ENCODE data around the gene CCDC86. TPM values are rescaled to one million over a fixed set of nuclear protein-coding genes. Genes with fewer than 3 reads are reported as not detected.

CCDC86 gene
- total and polyA plus RNA-seq, 12 donors: 14.7 to 52.4 (median 29.8) TPM

- intact Hi-C loops (cut with DNase I): no loop called here
- H3K4me1 ChIP-seq (replicated peaks in 1 of 2): peaks cover 0 to 5% of the 10 kb centered on the region in 2 donors
- 65 to 79% (median 74%) methylated on average over 3 of the region's 3 CpGs for WGBS, 4 donors
Observed at GRCh38 chr11:60835534-60835846, 6.4 kb upstream of the CCDC86 start.

DNA sequence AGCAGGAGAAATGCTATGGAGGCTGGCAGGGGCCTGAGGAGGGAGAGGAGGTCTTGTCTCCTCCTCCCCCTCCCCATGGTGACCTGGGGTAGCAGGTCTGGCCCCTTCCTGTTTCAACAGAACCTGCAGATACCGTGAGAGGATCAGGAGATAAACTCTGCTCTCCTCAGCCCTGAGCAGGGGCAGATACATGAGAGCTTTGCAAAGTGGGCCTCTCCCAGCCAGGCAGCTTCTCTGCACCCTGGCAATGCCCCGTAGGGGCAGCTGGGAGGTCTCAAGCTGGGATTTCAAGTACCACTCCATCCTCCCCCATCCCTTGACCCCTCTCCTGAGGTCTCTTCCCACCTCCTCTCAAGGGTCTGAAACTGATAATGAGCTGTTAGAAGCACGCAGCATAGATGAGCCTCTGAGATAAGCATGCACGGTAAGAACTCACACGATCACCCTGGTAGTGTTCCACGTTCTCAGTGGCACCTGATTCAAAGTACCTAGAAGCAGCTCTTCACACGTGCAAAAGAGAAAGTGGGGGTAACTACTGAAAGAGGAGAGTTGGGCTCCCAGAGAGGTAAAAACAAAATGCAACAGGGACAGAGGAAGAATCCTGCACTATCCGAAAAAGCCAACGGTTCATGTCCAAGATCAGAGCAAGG lies 4.9 kb upstream of the CCDC86 start:
- TF ChIP-seq CTCF (IDR thresholded peaks at IDR 0.05) (no peak), POLR2A (IDR thresholded peaks at IDR 0.05) (no peak)
- DNase-seq: no peak
- Histone ChIP-seq H3K4me1 (replicated peaks in 1 of 2) (peaks cover 0 to 9% of the 10 kb centered on the region in 2 donors), H3K36me3 (replicated peaks in 1 of 2) (no peaks in the 10 kb centered on the region), H3K4me3 (no peak overlapping the region), H3K9me3 (replicated peaks in 1 of 3) (no peaks in the 10 kb centered on the region), H3K27me3 (no peaks in the 10 kb centered on the region), H3K27ac (no peak overlapping the region)
- WGBS, 4 donors: 63 to 82% (median 74%) methylated on average over 8 to 9 of the region's 9 CpGs
- intact Hi-C loops (cut with DNase I): no loop called here

More at GRCh38 chr11:60835534-60835846, 6.4 kb upstream of the CCDC86 start:
- Histone ChIP-seq H3K4me3 (no peak overlapping the region), H3K27me3 (no peaks in the 10 kb centered on the region), H3K27ac (no peak overlapping the region), H3K36me3 (replicated peaks in 1 of 2) (no peaks in the 10 kb centered on the region), H3K9me3 (replicated peaks in 1 of 3) (no peaks in the 10 kb centered on the region)
- TF ChIP-seq CTCF (IDR thresholded peaks at IDR 0.05) (no peak), POLR2A (IDR thresholded peaks at IDR 0.05) (no peak)
- DNase-seq: no peak

- TF ChIP-seq POLR2A (IDR thresholded peaks at IDR 0.05) (no peak), CTCF (IDR thresholded peaks at IDR 0.05) (no peak)
- no peak overlapping the region for H3K27ac ChIP-seq
- intact Hi-C loops (cut with DNase I): no loop called here
- no peak overlapping the region for H3K4me3 ChIP-seq
- no peaks in the 10 kb centered on the region for H3K9me3 ChIP-seq (replicated peaks in 1 of 3)
- no peaks in the 10 kb centered on the region for H3K27me3 ChIP-seq
- WGBS, 4 donors: 69 to 87% (median 80%) methylated on average over 5 to 7 of the region's 7 CpGs
- H3K4me1 ChIP-seq (replicated peaks in 1 of 2): peaks cover 5 to 16% of the 10 kb centered on the region in 2 donors
- H3K36me3 ChIP-seq (replicated peaks in 1 of 2): no peaks in the 10 kb centered on the region
- no peak for DNase-seq
Observed at GRCh38 chr11:60838132-60838531, 3.8 kb upstream of the CCDC86 start.

DNA sequence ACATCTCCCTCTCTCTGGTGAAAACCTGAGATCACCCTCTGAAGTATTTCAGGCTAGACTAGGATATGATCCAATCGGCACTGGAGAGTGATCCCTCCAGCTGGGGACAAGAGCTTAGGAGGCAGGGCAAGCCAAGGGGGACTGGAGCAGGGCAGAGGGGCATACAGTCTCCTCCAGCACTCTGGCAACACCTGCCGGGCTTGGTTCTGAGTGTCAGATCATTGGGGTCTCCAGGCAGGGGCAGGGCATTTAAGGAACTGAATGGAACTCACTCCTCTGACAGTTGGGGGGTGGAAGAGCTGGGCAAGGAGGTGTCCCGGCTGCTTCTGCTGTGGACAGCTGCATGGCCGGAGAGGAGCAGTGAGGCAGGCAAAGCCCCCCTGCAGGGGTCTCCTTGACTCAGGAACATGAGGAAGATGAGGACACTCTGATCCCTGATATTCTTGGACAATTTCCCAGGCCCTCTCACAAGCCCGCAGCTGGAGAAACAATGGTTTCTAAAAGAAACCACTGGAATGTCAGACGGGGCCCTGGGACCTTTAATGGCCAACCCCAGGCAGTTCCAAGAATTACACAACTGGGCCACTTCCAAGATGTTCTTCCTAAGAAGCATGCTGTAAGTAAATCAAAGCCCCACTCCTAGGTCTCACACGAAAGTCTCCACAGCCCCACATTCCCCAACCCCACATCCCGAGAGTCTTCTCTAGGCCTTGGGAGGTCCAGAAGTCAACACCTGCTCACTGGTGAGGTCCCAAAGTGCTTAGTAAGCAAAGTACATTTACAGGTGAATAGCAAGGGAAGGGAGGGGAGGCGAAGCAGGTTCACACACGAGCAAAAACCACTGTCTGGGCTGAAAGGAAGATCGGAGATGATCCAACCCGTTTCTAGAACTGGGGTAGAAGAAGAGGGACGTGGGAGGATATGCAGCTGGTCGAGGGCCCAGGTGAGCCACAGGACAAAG lies 1.2 kb upstream of the CCDC86 start:
- Histone ChIP-seq H3K9me3 (replicated peaks in 1 of 3) (no peaks in the 10 kb centered on the region), H3K27ac (peak overlapping the region in 3 of 5 donors; percentile 33 to 85 (median 84)), H3K4me1 (replicated peaks in 1 of 2) (peaks cover 17 to 39% of the 10 kb centered on the region in 2 donors), H3K27me3 (no peaks in the 10 kb centered on the region), H3K36me3 (replicated peaks in 1 of 2) (no peaks in the 10 kb centered on the region), H3K4me3 (peak overlapping the region in 1 of 4 donors; percentile 86)
- 67 to 78% (median 74%) methylated on average over 13 to 14 of the region's 14 CpGs for whole genome bisulfite sequencing, 4 donors
- no peak for TF ChIP-seq POLR2A (IDR thresholded peaks at IDR 0.05)
- TF ChIP-seq CTCF (IDR thresholded peaks at IDR 0.05): no peak
- peak in 3 of 7 donors; percentile 24 to 69 (median 25) for DNase-seq
- intact Hi-C loops (cut with DNase I): no loop called here

All from adrenal gland (tissue), 12 donors.